T-helper 1 cell treated with Interleukin-12 subunit alpha and Interleukin-12 subunit beta and Interleukin-4 antibody, amounts not matched to agents 30 ng/mL and 1 ng/mL, for 36 hours (primary cell): Measurements from ENCODE around the gene MYBPHL. TPM values are rescaled to one million over a fixed set of nuclear protein-coding genes. Genes with fewer than 3 reads are reported as not detected.
"Not testable (repeated sequence)": the region's sequence is repeated elsewhere in the genome, so short reads cannot be mapped to it uniquely, and the experiment has no call there.

Source experiments
- intact Hi-C: fragments of 100-400 bp; cut with micrococcal nuclease; formaldehyde crosslinking; loops from one replicate; pipeline ENCODE4 v1.15.1; 2024
- total RNA-seq: library from RNA; stranded (reverse); gene quantifications from 2 replicates; pipeline ENCODE4 v1.2.3, GENCODE V29; 2022

The MYBPHL gene
- total RNA-seq, 1 donor from 2014 or later = not detected

GRCh38 chr1:109307274-109308021, 637 bp upstream of the MYBPHL start:
- intact Hi-C loops = no loop called here

DNA sequence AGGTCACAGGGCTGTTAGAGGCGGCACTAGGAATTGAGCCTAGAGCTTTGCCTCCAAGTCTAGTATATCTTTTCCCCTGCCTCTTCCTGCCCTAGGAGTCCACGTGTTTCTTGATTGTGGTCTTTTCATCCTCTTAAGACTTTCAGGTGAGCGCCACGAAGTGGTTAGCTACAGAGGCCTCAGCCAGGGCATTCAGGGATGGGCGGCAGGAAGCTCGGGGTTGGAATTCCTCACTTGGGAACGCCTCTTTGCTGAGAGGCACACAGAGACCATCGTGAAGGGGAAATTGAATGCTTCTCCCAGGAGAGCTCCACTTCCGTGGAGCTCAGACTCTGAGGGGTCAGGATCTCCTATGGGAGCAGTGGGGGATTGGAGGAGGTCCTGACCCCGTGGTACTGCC, 820 bp downstream of the MYBPHL start:
- intact Hi-C loops = not testable (repeated sequence)

DNA sequence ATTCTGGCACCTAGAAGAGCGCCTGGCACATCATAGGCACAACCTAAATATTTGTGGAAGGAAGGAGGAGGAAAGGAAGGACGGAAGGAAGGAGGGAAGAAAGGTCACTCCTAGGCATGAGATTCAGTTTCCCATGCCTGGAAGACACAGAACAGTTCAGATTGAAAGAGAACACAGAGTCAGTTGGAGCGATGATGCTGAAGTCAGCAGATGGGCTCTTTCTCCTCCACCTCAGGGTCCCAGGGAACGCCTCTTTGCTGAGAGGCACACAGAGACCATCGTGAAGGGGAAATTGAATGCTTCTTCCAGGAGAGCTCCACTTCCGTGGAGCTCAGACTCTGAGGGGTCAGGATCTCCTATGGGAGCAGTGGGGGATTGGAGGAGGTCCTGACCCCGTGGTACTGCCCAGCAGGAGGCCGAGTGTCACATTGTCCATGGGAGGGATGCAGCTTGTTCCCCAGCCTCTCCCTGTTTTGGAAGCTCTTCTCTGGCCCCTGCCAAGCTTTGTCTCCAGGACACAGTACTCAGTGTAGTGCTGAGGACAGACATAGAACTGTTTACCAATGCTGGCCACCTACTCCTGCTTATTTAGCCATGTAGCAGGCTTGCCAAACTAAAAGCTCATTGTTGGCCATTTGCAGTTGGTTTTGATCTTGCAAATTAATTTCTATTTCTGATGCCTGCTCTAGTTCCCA, 2.4 kb downstream of the MYBPHL start:
- intact Hi-C loops = no loop called here

DNA sequence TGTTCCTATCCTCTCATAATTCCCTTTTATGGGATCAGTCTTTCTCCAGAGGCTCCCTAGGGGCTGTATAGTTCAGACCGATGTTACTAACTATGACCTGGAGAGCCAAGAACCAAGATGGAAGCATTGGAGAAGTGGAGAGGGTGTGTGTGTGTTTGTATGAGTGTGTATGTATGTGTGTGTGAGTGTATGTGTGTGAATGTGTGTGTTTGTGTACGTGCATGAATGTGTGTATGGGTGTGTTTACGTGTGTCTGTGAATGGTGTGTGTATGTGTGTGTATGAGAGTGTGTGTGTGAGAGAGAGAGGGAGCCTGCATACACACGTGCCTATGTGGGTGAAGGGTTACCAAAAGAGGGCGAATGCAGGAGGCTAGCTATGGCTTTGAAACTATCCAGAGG, 4.9 kb downstream of the MYBPHL start:
- intact Hi-C loops = no loop called here

- intact Hi-C loops = no loop called here
Observed at GRCh38 chr1:109300650-109301151, 6.1 kb downstream of the MYBPHL start.

DNA sequence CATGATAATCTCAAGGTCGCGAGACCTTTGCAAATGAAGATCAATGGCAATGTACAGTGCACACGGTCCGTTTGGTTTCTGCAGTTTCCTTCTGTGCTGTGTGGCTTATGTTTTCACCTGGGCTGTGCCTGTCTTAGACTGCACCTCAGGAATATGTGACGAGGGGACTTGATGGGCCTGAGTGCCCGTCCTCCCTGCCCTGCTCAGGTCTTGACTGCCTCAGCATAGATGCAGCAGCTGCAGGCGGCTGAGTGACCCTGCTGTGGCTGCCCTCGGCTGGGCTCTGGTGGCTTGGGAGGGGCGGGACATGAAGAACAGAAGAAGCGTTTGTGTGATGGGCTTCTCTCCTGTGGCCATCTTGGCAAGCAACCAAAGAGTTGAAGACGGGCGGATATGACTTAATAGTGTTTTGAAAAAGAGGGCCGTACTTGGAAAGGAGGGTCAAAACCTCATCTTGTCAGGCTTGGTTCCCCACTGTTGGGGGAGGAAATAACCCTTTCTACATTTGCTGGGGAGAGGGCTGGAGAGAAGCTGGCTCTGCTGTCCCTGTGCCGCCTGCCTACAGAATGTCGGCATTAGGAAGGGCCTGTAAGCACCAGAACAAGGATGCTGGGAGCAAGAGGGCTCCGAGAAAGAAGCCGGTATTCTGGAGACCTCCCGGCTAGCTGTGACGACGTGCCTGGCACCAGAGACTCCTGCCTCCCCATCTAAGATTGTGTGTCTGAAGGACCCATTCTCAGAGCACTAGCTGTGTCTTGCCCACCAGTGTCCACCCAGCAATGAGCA, 7.1 kb downstream of the MYBPHL start:
- intact Hi-C loops = no loop called here

DNA sequence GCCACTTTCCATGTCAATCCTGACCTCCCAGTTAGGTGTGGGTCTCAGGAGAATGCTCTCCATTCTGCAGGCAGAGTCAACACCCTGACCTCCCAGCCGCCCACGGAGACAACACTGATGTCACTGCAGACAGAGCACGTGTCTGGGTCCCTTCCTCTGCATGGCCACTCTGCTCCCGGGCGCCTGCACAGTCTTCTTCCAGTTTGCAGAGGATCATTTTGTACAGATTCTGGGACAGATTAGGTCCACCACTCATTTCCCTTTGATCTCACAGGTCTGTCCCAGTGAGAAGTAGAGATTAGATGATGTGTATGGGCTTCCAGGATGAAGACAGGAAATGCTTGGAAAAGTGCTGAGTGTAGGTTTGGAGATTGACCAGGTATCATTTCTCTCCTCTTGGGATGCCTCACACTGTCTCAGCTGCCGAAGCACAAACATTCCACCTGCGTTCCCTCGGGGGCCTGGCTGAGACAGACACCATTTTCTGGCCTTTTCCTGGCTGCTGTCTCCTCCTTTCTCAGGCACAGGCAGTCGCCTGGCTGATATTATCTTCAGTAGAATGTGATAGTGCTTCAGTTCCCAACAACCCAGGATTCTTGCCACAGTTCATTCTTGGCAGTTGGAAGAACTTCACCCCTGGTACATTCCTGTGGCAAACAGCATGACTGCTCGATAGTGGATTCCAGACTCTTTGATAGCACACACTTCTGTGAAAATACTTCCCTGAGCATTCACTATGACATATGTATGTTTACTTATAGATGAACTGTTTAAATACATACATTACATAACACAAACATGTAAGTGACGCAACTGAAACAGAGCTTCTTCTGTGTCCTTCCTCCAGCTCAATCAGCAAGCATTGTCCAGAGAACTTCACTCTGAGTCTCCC, 7.9 kb downstream of the MYBPHL start:
- intact Hi-C loops = no loop called here

GRCh38 chr1:109296782-109297181, 10.0 kb downstream of the MYBPHL start:
- intact Hi-C loops = no loop called here

GRCh38 chr1:109295712-109296415, 10.9 kb downstream of the MYBPHL start:
- intact Hi-C loops = no loop called here

GRCh38 chr1:109294481-109294880, 12.3 kb downstream of the MYBPHL start:
- intact Hi-C loops = no loop called here

GRCh38 chr1:109293026-109293425, 13.8 kb downstream of the MYBPHL start:
- intact Hi-C loops = no loop called here

- intact Hi-C loops = no loop called here
Observed at GRCh38 chr1:109292364-109292763, 14.4 kb downstream of the MYBPHL start.

DNA sequence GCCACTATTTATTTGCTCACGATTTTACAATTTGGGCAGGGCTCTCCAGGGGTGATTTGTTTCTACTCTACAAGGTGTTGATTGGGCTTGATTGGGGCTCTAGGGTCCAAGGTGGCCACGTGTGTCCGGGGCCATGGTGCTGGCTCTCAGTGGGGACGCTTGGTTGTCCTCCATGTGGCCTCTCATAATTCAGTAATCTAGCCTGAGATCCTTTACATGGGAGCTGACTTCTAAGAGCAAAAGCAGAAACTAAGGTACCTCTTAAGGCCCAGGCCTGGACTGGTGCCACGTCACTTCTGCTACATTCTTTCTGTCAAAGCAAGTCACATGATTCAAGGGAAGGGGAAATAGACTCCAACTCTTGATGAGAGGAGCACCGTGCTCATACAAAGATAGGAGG, 15.8 kb downstream of the MYBPHL start:
- intact Hi-C loops = no loop called here

- intact Hi-C loops = no loop called here
Observed at GRCh38 chr1:109290137-109290536, 16.7 kb downstream of the MYBPHL start.

GRCh38 chr1:109286762-109287161, 20.0 kb downstream of the MYBPHL start:
- intact Hi-C loops = loop anchor here (10.0 kb wide), 1 partner anchor 358 kb away; no protein-coding TSS in a partner anchor

GRCh38 chr1:109283748-109284600, 22.8 kb downstream of the MYBPHL start:
- intact Hi-C loops = loop anchor here (1.0 to 10.0 kb wide), 13 partner anchors 21 to 1054 kb away; partner anchors contain the start of genes ATXN7L2, CELSR2, CYB561D1 and GNAI3

- intact Hi-C loops = loop anchor here (1.0 to 10.0 kb wide), 13 partner anchors 20 to 1055 kb away; partner anchors contain the start of genes ATXN7L2, CELSR2, CYB561D1 and GNAI3
Observed at GRCh38 chr1:109282952-109283747, 23.7 kb downstream of the MYBPHL start, which contains the start of gene PSRC1. Gene PSRC1 (minus strand): TSS chr1:109283145.

GRCh38 chr1:109282497-109282951, 24.3 kb downstream of the MYBPHL start:
- intact Hi-C loops = loop anchor here (2.0 to 10.0 kb wide), 3 partner anchors 20 to 752 kb away; partner anchors contain the start of gene STRIP1
